Muscle layer of duodenum (tissue), 2 donors: ENCODE data around the gene HEG1.

Experiments
- H3K27ac ChIP-seq: one replicate; pipeline ENCODE4 v1.7.0; 2013; ENCODE audit warnings: mild to moderate bottlenecking, low read length
- H3K27me3 ChIP-seq: one replicate; pipeline ENCODE4 v1.7.0; 2013; ENCODE audit warnings: low read depth, mild to moderate bottlenecking, control low read depth, low read length
- H3K36me3 ChIP-seq, 2 donors: one replicate each; pipeline ENCODE4 v1.7.0; 2013; ENCODE audit warnings: low read length in 2 of 2, control low read depth in 1 of 2, mild to moderate bottlenecking in 1 of 2; ENCODE audit not compliant: insufficient read depth in 2 of 2, control insufficient read depth in 1 of 2
- H3K4me1 ChIP-seq, 2 donors: one replicate each; pipeline ENCODE4 v1.7.0; 2013; ENCODE audit warnings: low read length in 2 of 2, mild to moderate bottlenecking in 2 of 2, control low read depth in 1 of 2, moderate library complexity in 1 of 2; ENCODE audit not compliant: insufficient read depth in 2 of 2, control insufficient read depth in 1 of 2
- H3K4me3 ChIP-seq, 2 donors: one replicate each; pipeline ENCODE4 v1.7.0; 2013; ENCODE audit warnings: low read length in 2 of 2, low read depth in 1 of 2, mild to moderate bottlenecking in 1 of 2
- H3K9me3 ChIP-seq, 2 donors: one replicate each; pipeline ENCODE4 v1.7.0; 2013; ENCODE audit warnings: low read length in 2 of 2, control low read depth in 1 of 2, mild to moderate bottlenecking in 1 of 2; ENCODE audit not compliant: control insufficient read depth in 1 of 2
- donor health status: healthy.

Gene HEG1

GRCh38 chr3:125080077-125080476, 24.3 kb upstream of the HEG1 start:
- Histone ChIP-seq H3K4me3 (no peak overlapping the region), H3K36me3 (no peaks in the 10 kb centered on the region), H3K9me3 (no peaks in the 10 kb centered on the region), H3K27me3 (no peaks in the 10 kb centered on the region), H3K27ac (no peak overlapping the region), H3K4me1 (no peaks in the 10 kb centered on the region)

GRCh38 chr3:125079675-125080045, 23.9 kb upstream of the HEG1 start:
- H3K4me1 ChIP-seq: no peaks in the 10 kb centered on the region
- no peaks in the 10 kb centered on the region for H3K9me3 ChIP-seq
- no peaks in the 10 kb centered on the region for H3K27me3 ChIP-seq
- H3K4me3 ChIP-seq: no peak overlapping the region
- no peak overlapping the region for H3K27ac ChIP-seq
- H3K36me3 ChIP-seq: no peaks in the 10 kb centered on the region

- H3K4me1 ChIP-seq: no peaks in the 10 kb centered on the region
- no peak overlapping the region for H3K27ac ChIP-seq
- no peak overlapping the region for H3K4me3 ChIP-seq
Observed at GRCh38 chr3:125078951-125079674, 23.3 kb upstream of the HEG1 start.

GRCh38 chr3:125077864-125078263, 22.1 kb upstream of the HEG1 start:
- H3K9me3 ChIP-seq: no peaks in the 10 kb centered on the region
- H3K27ac ChIP-seq: no peak overlapping the region
- H3K4me3 ChIP-seq: no peak overlapping the region
- no peaks in the 10 kb centered on the region for H3K4me1 ChIP-seq
- no peaks in the 10 kb centered on the region for H3K36me3 ChIP-seq
- no peaks in the 10 kb centered on the region for H3K27me3 ChIP-seq

More at GRCh38 chr3:125078951-125079674, 23.3 kb upstream of the HEG1 start:
- H3K27me3 ChIP-seq: no peaks in the 10 kb centered on the region
- no peaks in the 10 kb centered on the region for H3K36me3 ChIP-seq
- no peaks in the 10 kb centered on the region for H3K9me3 ChIP-seq

- no peak overlapping the region for H3K27ac ChIP-seq
- H3K27me3 ChIP-seq: no peaks in the 10 kb centered on the region
- no peaks in the 10 kb centered on the region for H3K9me3 ChIP-seq
- no peaks in the 10 kb centered on the region for H3K4me1 ChIP-seq
- no peaks in the 10 kb centered on the region for H3K36me3 ChIP-seq
- no peak overlapping the region for H3K4me3 ChIP-seq
Observed at GRCh38 chr3:125076464-125076863, 20.7 kb upstream of the HEG1 start.

- H3K36me3 ChIP-seq: no peaks in the 10 kb centered on the region
- no peak overlapping the region for H3K27ac ChIP-seq
- no peaks in the 10 kb centered on the region for H3K27me3 ChIP-seq
- H3K4me3 ChIP-seq: no peak overlapping the region
- H3K9me3 ChIP-seq: no peaks in the 10 kb centered on the region
- no peaks in the 10 kb centered on the region for H3K4me1 ChIP-seq
Observed at GRCh38 chr3:125075738-125076137, 19.9 kb upstream of the HEG1 start.

- no peak overlapping the region for H3K4me3 ChIP-seq
- no peaks in the 10 kb centered on the region for H3K4me1 ChIP-seq
- no peaks in the 10 kb centered on the region for H3K9me3 ChIP-seq
- H3K27ac ChIP-seq: no peak overlapping the region
- H3K36me3 ChIP-seq: no peaks in the 10 kb centered on the region
- H3K27me3 ChIP-seq: no peaks in the 10 kb centered on the region
Observed at GRCh38 chr3:125073390-125073905, 17.7 kb upstream of the HEG1 start.

- H3K36me3 ChIP-seq: no peaks in the 10 kb centered on the region
- H3K27me3 ChIP-seq: no peaks in the 10 kb centered on the region
- H3K27ac ChIP-seq: no peak overlapping the region
- no peak overlapping the region for H3K4me3 ChIP-seq
- no peaks in the 10 kb centered on the region for H3K9me3 ChIP-seq
- no peaks in the 10 kb centered on the region for H3K4me1 ChIP-seq
Observed at GRCh38 chr3:125072749-125073389, 17.1 kb upstream of the HEG1 start.

- no peaks in the 10 kb centered on the region for H3K9me3 ChIP-seq
- no peak overlapping the region for H3K27ac ChIP-seq
- H3K36me3 ChIP-seq: no peaks in the 10 kb centered on the region
- H3K4me3 ChIP-seq: no peak overlapping the region
- H3K4me1 ChIP-seq: no peaks in the 10 kb centered on the region
- no peaks in the 10 kb centered on the region for H3K27me3 ChIP-seq
Observed at GRCh38 chr3:125072301-125072700, 16.5 kb upstream of the HEG1 start.

- Histone ChIP-seq H3K27ac (no peak overlapping the region), H3K36me3 (no peaks in the 10 kb centered on the region), H3K9me3 (no peaks in the 10 kb centered on the region), H3K27me3 (no peaks in the 10 kb centered on the region), H3K4me1 (no peaks in the 10 kb centered on the region), H3K4me3 (no peak overlapping the region)
Observed at GRCh38 chr3:125069968-125070745, 14.4 kb upstream of the HEG1 start.

GRCh38 chr3:125069452-125069851, 13.7 kb upstream of the HEG1 start:
- Histone ChIP-seq H3K4me3 (no peak overlapping the region), H3K27me3 (no peaks in the 10 kb centered on the region), H3K27ac (no peak overlapping the region), H3K9me3 (no peaks in the 10 kb centered on the region), H3K4me1 (no peaks in the 10 kb centered on the region), H3K36me3 (no peaks in the 10 kb centered on the region)
